ENCODE data around the gene TGFBRAP1. TPM values are rescaled to one million over a fixed set of nuclear protein-coding genes. Genes with fewer than 3 reads are reported as not detected.

TGFBRAP1 gene
- total and polyA plus RNA-seq, 7 donors: 4.8 to 24.6 (median 17.4) TPM

- H3K27me3 ChIP-seq: no peaks in the 10 kb centered on the region
- no peaks in the 10 kb centered on the region for H3K9me3 ChIP-seq
- peaks cover 6 to 15% (median 9%) of the 10 kb centered on the region in 4 donors for H3K36me3 ChIP-seq
- intact Hi-C loops (cut with DNase I): no loop called here
- 95 to 97% methylated on average over 15 of the region's 15 CpGs for WGBS, 2 donors
- H3K4me3 ChIP-seq: no peak overlapping the region
- H3K27ac ChIP-seq: no peak overlapping the region
- H3K4me1 ChIP-seq: peaks cover 0 to 5% (median 0%) of the 10 kb centered on the region in 4 donors
- TF ChIP-seq POLR2AphosphoS5 (IDR thresholded peaks at IDR 0.05): no peak
- TF ChIP-seq POLR2A (IDR thresholded peaks at IDR 0.05): no peak
- no peak for TF ChIP-seq EP300 (IDR thresholded peaks at IDR 0.05)
- TF ChIP-seq, protein P1, sequence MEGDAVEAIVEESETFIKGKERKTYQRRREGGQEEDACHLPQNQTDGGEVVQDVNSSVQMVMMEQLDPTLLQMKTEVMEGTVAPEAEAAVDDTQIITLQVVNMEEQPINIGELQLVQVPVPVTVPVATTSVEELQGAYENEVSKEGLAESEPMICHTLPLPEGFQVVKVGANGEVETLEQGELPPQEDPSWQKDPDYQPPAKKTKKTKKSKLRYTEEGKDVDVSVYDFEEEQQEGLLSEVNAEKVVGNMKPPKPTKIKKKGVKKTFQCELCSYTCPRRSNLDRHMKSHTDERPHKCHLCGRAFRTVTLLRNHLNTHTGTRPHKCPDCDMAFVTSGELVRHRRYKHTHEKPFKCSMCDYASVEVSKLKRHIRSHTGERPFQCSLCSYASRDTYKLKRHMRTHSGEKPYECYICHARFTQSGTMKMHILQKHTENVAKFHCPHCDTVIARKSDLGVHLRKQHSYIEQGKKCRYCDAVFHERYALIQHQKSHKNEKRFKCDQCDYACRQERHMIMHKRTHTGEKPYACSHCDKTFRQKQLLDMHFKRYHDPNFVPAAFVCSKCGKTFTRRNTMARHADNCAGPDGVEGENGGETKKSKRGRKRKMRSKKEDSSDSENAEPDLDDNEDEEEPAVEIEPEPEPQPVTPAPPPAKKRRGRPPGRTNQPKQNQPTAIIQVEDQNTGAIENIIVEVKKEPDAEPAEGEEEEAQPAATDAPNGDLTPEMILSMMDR (IDR thresholded peaks at IDR 0.05): no peak
- DNase-seq: no peak
These were observed 21.0 kb downstream of the TGFBRAP1 start for GRCh38 chr2:105308382-105309146.

DNA sequence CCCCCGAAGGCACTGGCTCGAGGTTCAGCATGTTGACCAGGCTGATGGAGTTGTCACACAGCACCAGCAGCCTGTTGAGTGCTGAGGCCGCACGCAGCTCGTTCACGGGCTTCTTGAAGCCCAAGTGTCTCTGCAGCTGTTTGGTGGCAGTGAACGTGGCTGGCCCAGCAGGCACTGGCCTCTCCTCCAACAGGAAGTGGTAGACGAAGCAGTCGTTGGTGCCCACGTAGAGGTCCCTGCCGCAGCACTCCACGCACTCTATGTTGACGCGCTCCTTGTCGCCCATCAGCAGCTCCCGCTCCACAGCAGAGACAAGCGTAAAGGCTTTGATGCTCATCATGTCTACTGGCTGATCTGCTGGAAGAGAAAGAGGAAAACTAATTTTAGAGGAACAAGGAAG is 21.6 kb downstream of the TGFBRAP1 start:
- Histone ChIP-seq H3K27me3 (no peaks in the 10 kb centered on the region), H3K27ac (no peak overlapping the region), H3K4me3 (no peak overlapping the region), H3K4me1 (peaks cover 0 to 5% (median 0%) of the 10 kb centered on the region in 4 donors), H3K9me3 (no peaks in the 10 kb centered on the region), H3K36me3 (peaks cover 6 to 15% (median 9%) of the 10 kb centered on the region in 4 donors)
- no peak for DNase-seq
- WGBS, 2 donors: 88 to 92% methylated on average over 17 of the region's 17 CpGs
- TF ChIP-seq EP300 (IDR thresholded peaks at IDR 0.05): no peak
- TF ChIP-seq POLR2AphosphoS5 (IDR thresholded peaks at IDR 0.05): no peak
- TF ChIP-seq, protein P1 (IDR thresholded peaks at IDR 0.05): no peak
- TF ChIP-seq POLR2A (IDR thresholded peaks at IDR 0.05): no peak
- intact Hi-C loops (cut with DNase I): no loop called here

- Histone ChIP-seq H3K36me3 (peaks cover 6 to 15% (median 9%) of the 10 kb centered on the region in 4 donors), H3K27ac (no peak overlapping the region), H3K4me1 (peaks cover 0 to 5% (median 0%) of the 10 kb centered on the region in 4 donors), H3K27me3 (no peaks in the 10 kb centered on the region), H3K9me3 (no peaks in the 10 kb centered on the region), H3K4me3 (no peak overlapping the region)
- no peak for DNase-seq
- 90 to 91% methylated on average over 19 of the region's 19 CpGs for WGBS, 2 donors
- intact Hi-C loops (cut with DNase I): no loop called here
- TF ChIP-seq POLR2A (IDR thresholded peaks at IDR 0.05): no peak
These were observed 22.0 kb downstream of the TGFBRAP1 start for GRCh38 chr2:105307550-105307949.

GRCh38 chr2:105307146-105307545 is 22.4 kb downstream of the TGFBRAP1 start:
- Histone ChIP-seq H3K27ac (no peak overlapping the region), H3K4me3 (no peak overlapping the region), H3K27me3 (no peaks in the 10 kb centered on the region), H3K4me1 (peaks cover 0 to 5% (median 0%) of the 10 kb centered on the region in 4 donors), H3K36me3 (peaks cover 6 to 15% (median 9%) of the 10 kb centered on the region in 4 donors), H3K9me3 (no peaks in the 10 kb centered on the region)
- no peak for TF ChIP-seq POLR2A (IDR thresholded peaks at IDR 0.05)
- TF ChIP-seq EP300 (IDR thresholded peaks at IDR 0.05): no peak
- no peak for TF ChIP-seq POLR2AphosphoS5 (IDR thresholded peaks at IDR 0.05)
- TF ChIP-seq, protein P1 (IDR thresholded peaks at IDR 0.05): no peak
- intact Hi-C loops (cut with DNase I): no loop called here
- 81 to 88% methylated on average over 7 of the region's 7 CpGs for WGBS, 2 donors
- DNase-seq: no peak

DNA sequence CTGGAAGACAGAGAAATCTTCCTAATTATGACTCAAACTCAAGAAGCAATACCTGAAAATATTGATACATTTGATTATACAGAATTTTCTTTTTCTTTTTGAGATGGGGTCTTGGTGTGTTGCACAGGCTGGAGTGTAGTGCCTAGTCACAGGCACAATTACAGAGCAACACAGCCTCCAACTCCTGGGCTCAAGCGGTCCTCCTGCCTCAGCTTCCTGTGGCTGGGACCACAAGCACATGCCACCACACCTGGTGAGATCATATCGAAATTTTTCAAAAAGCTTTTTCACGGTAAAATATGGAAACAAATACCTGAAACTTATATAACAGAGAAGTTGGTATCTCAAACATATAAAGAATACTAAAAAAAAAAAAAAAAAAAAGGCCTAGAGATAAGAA is 27.9 kb downstream of the TGFBRAP1 start:
- no peak overlapping the region for H3K4me3 ChIP-seq
- intact Hi-C loops (cut with DNase I): no loop called here
- H3K9me3 ChIP-seq: no peaks in the 10 kb centered on the region
- TF ChIP-seq, protein P1 (IDR thresholded peaks at IDR 0.05): no peak
- no peak overlapping the region for H3K27ac ChIP-seq
- H3K36me3 ChIP-seq: peaks cover 0 to 21% (median 15%) of the 10 kb centered on the region in 4 donors
- no peaks in the 10 kb centered on the region for H3K27me3 ChIP-seq
- WGBS, 2 donors: 80 to 87% methylated on average over 3 of the region's 3 CpGs
- no peak for DNase-seq
- H3K4me1 ChIP-seq: no peaks in the 10 kb centered on the region
